ENCODE data around the gene PLXNA4.

DNA sequence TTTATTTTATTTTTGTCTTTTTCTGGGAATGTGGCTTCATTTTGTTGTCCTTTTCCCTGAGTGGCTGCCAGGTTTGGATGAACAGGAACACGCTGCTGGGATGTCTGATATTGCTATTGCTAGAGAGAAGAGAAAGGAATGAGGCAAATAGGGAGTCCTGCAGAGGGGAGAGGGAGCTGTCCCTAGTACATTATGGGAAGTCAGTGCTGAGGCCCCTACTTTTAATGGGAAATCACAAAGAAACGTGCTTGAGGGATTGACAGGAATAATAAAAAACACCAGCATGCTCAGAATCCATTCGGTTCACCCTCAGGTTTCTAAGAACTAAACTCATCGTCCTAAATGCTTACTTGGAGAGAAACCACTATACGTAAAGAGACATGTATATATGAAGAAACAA lies 306.6 kb downstream of the PLXNA4 start:
- TF ChIP-seq CTCF (conservative IDR thresholded peaks at IDR 0.05; ENCODE audit: low read depth, low read length) = no peak
- TF ChIP-seq EZH2 (IDR thresholded peaks at IDR 0.05; ENCODE audit: borderline replicate concordance, low read depth, low read length, poor library complexity, severe bottlenecking) = no peak

All from A673 (cell line).